ENCODE results near the gene SHROOM4. TPM values are rescaled to one million over a fixed set of nuclear protein-coding genes. Genes with fewer than 3 reads are reported as not detected.

Gene SHROOM4
- total and polyA plus RNA-seq, 2 of the 13 experiments (the other 11 are each of a cell fraction or from before 2014, with no cell fraction given), result 0.08 to 0.18 TPM

DNA sequence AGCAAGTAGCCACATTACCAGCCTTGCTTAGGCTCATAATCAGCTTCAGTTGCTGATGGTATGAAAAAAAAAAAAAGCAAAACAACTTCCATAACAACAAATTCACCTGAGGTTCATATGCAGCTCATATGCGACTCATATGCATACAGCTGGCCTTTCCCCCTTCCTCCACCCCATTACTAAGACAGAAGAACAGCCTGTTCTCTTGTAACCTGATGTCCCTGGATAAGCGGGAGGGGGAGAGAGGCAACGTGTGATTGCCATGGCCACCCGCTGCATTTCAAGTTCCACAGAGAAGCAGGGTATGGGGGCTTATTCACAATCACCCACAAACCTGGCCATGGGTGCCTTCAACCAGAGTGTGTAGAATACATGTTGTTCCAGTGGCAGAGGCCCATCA, 248.3 kb downstream of the SHROOM4 start:
- FAIRE-seq (no peak), DNase-seq (ENCODE audit: low spot score) (no peak)
- in situ Hi-C loops (cut with HindIII; ENCODE audit: extremely low pct_ligation_motif_present, low pct_unique_long_range_greater_than_20kb), result no loop called here

More for the DNA sequence above, 248.3 kb downstream of the SHROOM4 start:
- 75% methylated on average over 4 of the region's 4 CpGs for WGBS (ENCODE audit: low lambda C conversion rate)
- TF ChIP-seq ZNF780A (CRISPR knock-in tag; IDR thresholded peaks at IDR 0.05), result no peak
- no peak for TF ChIP-seq SP4 (CRISPR knock-in tag; IDR thresholded peaks at IDR 0.05)
- TF ChIP-seq, protein P1, sequence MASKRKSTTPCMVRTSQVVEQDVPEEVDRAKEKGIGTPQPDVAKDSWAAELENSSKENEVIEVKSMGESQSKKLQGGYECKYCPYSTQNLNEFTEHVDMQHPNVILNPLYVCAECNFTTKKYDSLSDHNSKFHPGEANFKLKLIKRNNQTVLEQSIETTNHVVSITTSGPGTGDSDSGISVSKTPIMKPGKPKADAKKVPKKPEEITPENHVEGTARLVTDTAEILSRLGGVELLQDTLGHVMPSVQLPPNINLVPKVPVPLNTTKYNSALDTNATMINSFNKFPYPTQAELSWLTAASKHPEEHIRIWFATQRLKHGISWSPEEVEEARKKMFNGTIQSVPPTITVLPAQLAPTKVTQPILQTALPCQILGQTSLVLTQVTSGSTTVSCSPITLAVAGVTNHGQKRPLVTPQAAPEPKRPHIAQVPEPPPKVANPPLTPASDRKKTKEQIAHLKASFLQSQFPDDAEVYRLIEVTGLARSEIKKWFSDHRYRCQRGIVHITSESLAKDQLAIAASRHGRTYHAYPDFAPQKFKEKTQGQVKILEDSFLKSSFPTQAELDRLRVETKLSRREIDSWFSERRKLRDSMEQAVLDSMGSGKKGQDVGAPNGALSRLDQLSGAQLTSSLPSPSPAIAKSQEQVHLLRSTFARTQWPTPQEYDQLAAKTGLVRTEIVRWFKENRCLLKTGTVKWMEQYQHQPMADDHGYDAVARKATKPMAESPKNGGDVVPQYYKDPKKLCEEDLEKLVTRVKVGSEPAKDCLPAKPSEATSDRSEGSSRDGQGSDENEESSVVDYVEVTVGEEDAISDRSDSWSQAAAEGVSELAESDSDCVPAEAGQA (IDR thresholded peaks at IDR 0.05; ENCODE audit: low read depth), result no peak
- TF ChIP-seq, protein P1 (CRISPR knock-in tag; IDR thresholded peaks at IDR 0.05; ENCODE audit: borderline replicate concordance), result no peak
- TF ChIP-seq, protein P2, sequence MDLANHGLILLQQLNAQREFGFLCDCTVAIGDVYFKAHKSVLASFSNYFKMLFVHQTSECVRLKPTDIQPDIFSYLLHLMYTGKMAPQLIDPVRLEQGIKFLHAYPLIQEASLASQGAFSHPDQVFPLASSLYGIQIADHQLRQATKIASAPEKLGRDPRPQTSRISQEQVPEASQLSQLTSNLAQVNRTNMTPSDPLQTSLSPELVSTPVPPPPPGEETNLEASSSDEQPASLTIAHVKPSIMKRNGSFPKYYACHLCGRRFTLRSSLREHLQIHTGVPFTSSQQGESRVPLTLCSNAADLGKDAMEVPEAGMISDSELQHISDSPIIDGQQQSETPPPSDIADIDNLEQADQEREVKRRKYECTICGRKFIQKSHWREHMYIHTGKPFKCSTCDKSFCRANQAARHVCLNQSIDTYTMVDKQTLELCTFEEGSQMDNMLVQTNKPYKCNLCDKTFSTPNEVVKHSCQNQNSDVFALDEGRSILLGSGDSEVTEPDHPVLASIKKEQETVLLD (CRISPR knock-in tag; IDR thresholded peaks at IDR 0.05; ENCODE audit: low read depth), result no peak
- TF ChIP-seq MAFG (CRISPR knock-in tag; IDR thresholded peaks at IDR 0.05), result no peak
- TF ChIP-seq TAF15 (IDR thresholded peaks at IDR 0.05; ENCODE audit: low read depth, low read length, poor library complexity, severe bottlenecking), result no peak
- no peak for TF ChIP-seq ZFP62 (CRISPR knock-in tag; IDR thresholded peaks at IDR 0.05)
- TF ChIP-seq REL (CRISPR knock-in tag; conservative IDR thresholded peaks at IDR 0.05), result no peak
- TF ChIP-seq, protein P3, sequence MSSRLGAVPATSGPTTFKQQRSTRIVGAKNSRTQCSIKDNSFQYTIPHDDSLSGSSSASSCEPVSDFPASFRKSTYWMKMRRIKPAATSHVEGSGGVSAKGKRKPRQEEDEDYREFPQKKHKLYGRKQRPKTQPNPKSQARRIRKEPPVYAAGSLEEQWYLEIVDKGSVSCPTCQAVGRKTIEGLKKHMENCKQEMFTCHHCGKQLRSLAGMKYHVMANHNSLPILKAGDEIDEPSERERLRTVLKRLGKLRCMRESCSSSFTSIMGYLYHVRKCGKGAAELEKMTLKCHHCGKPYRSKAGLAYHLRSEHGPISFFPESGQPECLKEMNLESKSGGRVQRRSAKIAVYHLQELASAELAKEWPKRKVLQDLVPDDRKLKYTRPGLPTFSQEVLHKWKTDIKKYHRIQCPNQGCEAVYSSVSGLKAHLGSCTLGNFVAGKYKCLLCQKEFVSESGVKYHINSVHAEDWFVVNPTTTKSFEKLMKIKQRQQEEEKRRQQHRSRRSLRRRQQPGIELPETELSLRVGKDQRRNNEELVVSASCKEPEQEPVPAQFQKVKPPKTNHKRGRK (CRISPR knock-in tag; IDR thresholded peaks at IDR 0.05), result no peak
- intact Hi-C loops (cut with micrococcal nuclease; ENCODE audit: unreplicated experiment), result no loop called here
- ChIA-PET POLR2A (no interaction called here), CTCF (ENCODE audit: low intra/inter-chr PET ratio, low total read pairs) (no interaction called here)
- no peaks in the 10 kb centered on the region for H3K4me1 ChIP-seq (ENCODE audit: insufficient read depth, low read length)
- no peak overlapping the region for H3K9ac ChIP-seq (ENCODE audit: insufficient read depth, low read depth, low read length)
- no peaks in the 10 kb centered on the region for H3K9me3 ChIP-seq (ENCODE audit: low read length)
- no peak overlapping the region for H2AFZ ChIP-seq (ENCODE audit: low read length)
- H3K4me2 ChIP-seq (ENCODE audit: low read depth, low read length), result no peak overlapping the region
- no peaks in the 10 kb centered on the region for H3K36me3 ChIP-seq (replicated peaks in 1 of 2; ENCODE audit: control insufficient read depth in 1 of 2, insufficient read depth in 2 of 2, low read length in 2 of 2)
- no TSS peak for BruUV-seq (replicated peaks)
- no peaks in the 10 kb centered on the region for H3K79me2 ChIP-seq (ENCODE audit: insufficient read depth, low read length)
- no peaks in the 10 kb centered on the region for H3K27me3 ChIP-seq (ENCODE audit: control insufficient read depth in 1 of 2, insufficient read depth in 2 of 2, low read length in 2 of 2)
- no peak for ATAC-seq
- no peaks in the 10 kb centered on the region for H4K20me1 ChIP-seq (ENCODE audit: insufficient read depth, low read length)
- no peak overlapping the region for H3K4me3 ChIP-seq (replicated peaks in 1 of 3; ENCODE audit: insufficient read depth in 1 of 3, low read depth in 2 of 3, low read length in 3 of 3)
- no peak overlapping the region for H3K27ac ChIP-seq (ENCODE audit: extremely low read length, insufficient read depth, low read length)

All from HepG2 (cell line).